ENCODE measurements around the gene TOR1AIP2. TPM values are rescaled to one million over a fixed set of nuclear protein-coding genes. Genes with fewer than 3 reads are reported as not detected.
A peak's percentile ranks its signal among the peaks of the same experiment; 100 is the strongest.

The TOR1AIP2 gene
- polyA plus RNA-seq (ENCODE audit: insufficient read length in 10 of 10): 10 to 100 TPM; 23.6 to 38.8 (median 30.7) TPM
- long read RNA-seq, donor 1, full-length matches to known transcripts: 7 of 40 reads
- long read RNA-seq, donor 1, partial matches to known transcripts: 33 of 40 reads
- long read RNA-seq, donor 1, other reads (novel, unspliced or antisense): 0 of 40 reads
- long read RNA-seq, donor 2, full-length matches to known transcripts: 2 of 2 reads
- long read RNA-seq, donor 2, partial matches to known transcripts: 0 of 2 reads
- long read RNA-seq, donor 2, other reads (novel, unspliced or antisense): 0 of 2 reads
- long read RNA-seq, donor 3: 0 reads
- long read RNA-seq, donor 4, full-length matches to known transcripts: 6 of 6 reads
- long read RNA-seq, donor 4, partial matches to known transcripts: 0 of 6 reads
- long read RNA-seq, donor 4, other reads (novel, unspliced or antisense): 0 of 6 reads
- long read RNA-seq, donor 5, full-length matches to known transcripts: 7 of 7 reads
- long read RNA-seq, donor 5, partial matches to known transcripts: 0 of 7 reads
- long read RNA-seq, donor 5, other reads (novel, unspliced or antisense): 0 of 7 reads
- long read RNA-seq, donor 6, full-length matches to known transcripts: 2 of 14 reads
- long read RNA-seq, donor 6, partial matches to known transcripts: 12 of 14 reads
- long read RNA-seq, donor 6, other reads (novel, unspliced or antisense): 0 of 14 reads
- long read RNA-seq, donor 7, full-length matches to known transcripts: 2 of 34 reads
- long read RNA-seq, donor 7, partial matches to known transcripts: 32 of 34 reads
- long read RNA-seq, donor 7, other reads (novel, unspliced or antisense): 0 of 34 reads
- long read RNA-seq, donor 8, full-length matches to known transcripts: 1 of 1 reads
- long read RNA-seq, donor 8, partial matches to known transcripts: 0 of 1 reads
- long read RNA-seq, donor 8, other reads (novel, unspliced or antisense): 0 of 1 reads
- long read RNA-seq, donor 9: 0 reads

- DNase-seq: peak; percentile 86 to 95 (median 92)
These were observed at the start of gene TOR1AIP2 for GRCh38 chr1:179877586-179878265. TSS of gene TOR1AIP2 (minus strand) at chr1:179877803. CDS start at chr1:179852665, 25,138 bp downstream.

DNA sequence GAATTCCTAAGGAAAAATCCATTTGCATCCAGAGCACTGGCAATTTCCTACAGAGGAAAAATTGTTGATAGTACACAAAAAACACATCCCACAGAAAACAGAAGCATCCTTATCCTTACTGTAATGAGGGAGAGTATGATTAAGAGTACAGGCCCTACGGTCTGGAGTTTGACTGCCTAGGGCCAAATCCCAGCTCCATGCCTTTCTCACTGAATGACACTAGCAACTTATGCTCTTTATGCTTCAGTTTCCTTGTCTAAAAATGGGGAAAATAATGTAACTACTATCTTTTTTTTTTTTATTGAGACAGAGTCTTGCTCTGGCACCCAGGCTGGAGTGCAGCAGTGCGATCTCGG lies 49.2 kb upstream of the TOR1AIP2 start:
- DNase-seq: no peak

GRCh38 chr1:179925922-179926849 lies 48.6 kb upstream of the TOR1AIP2 start:
- DNase-seq: peak in 1 of 3 donors; percentile 49

- no peak for DNase-seq
These were observed 47.7 kb upstream of the TOR1AIP2 start for GRCh38 chr1:179925302-179925701.

- no peak for DNase-seq
These were observed 46.7 kb upstream of the TOR1AIP2 start for GRCh38 chr1:179924268-179924667.

- DNase-seq: no peak
These were observed 45.4 kb upstream of the TOR1AIP2 start for GRCh38 chr1:179923029-179923428.

DNA sequence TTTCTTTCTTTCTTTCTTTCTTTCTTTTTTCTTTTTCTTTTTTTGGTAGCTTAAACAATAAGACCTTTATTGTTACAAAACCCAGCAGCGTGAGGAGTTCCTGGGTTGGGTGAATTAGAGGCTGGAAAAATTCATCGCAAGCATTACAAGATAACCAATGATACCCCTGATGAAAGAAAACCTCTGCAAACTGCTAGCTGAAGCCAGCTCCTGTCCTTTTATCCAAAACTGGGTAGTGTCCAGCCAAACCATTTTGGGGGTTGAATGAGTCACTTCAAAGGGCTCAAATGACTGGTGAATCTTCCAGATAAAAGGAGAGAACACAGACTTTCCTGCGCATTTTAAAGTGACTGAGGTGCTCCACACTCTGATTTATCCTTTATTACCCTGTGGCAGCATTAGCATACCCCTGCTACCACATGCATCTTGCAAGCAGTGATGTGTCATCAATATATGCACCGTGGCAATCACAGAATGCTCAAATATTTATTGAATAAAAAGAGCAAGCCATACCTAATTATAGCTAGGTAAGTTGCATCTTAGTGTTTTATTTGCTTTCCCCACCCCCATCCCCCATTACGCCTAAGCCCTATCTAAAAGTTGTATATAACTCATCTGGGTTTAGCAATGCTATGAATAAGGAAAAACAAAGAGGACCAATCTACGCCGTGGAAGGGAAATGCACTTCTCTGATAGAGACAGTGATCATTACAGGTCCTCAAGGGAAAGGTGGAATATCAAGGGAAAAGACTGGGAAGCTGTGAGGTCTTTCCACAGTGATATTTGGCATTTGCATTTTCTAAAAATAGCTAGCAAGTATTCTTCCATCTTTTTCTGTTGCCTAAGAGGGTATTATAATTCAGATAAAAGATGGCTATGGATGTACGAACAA lies 44.6 kb upstream of the TOR1AIP2 start:
- no peak for DNase-seq

DNA sequence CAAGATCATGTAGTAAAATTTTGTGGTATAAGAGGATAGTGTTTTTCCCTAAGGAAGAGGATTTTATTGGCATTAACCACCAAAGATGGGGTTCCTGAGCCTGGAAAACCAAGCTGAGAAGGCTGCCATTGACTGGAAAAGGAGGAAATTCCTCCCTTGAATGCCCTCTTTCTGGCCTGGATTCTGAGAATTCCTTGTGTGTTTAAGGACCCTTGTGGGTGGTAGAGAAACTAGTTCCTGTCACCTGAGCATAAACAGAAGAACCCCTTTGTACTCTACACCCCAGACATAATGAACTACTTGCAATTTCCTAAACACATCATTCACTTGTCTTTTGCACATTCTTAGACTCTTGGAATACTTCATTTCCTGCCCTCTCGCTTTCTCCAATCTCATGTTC lies 43.9 kb upstream of the TOR1AIP2 start:
- DNase-seq: no peak

- DNase-seq: no peak
These were observed 40.2 kb upstream of the TOR1AIP2 start for GRCh38 chr1:179917601-179918429.

DNA sequence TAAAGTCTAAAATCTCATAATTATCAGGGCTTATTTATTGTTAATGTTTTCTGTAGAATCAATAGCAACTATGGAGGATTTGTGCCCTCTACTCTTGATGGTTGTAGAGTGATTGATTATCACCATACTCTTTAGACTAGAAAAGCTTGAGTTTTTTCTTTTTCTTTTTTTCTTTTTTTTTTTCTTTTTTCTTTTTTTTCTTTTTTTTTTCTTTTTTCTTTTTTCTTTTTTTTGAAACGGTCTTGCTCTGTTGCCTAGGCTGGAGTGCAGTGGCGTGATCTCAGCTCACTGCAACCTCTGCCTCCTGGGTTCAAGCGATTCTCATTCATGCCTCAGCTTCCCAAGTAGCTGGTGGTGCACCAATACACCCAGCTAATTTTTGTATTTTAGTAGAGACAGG lies 34.2 kb upstream of the TOR1AIP2 start:
- no peak for DNase-seq

- DNase-seq: no peak
These were observed 33.3 kb upstream of the TOR1AIP2 start for GRCh38 chr1:179910934-179911333.

DNA sequence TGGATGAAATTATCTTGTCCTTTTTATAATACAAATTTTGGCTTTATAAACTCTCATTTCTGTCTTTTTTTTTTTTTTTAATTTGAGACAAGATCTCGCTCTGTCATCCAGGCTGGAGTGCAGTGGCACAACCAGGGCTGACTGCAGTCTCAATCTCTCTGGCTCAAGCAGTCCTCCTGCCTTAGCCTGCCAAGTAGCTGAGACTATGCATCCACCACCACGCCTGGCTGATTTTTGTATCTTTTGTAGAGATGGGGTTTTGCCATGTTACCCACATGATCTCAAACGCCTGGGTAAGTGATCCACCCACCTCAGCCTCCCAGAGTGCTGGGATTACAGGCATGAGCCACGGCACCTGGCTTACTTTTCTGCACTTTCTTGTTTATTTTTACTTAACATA lies 12.0 kb upstream of the TOR1AIP2 start:
- DNase-seq: no peak

GRCh38 chr1:179888071-179888470 lies 10.5 kb upstream of the TOR1AIP2 start:
- DNase-seq: no peak

DNA sequence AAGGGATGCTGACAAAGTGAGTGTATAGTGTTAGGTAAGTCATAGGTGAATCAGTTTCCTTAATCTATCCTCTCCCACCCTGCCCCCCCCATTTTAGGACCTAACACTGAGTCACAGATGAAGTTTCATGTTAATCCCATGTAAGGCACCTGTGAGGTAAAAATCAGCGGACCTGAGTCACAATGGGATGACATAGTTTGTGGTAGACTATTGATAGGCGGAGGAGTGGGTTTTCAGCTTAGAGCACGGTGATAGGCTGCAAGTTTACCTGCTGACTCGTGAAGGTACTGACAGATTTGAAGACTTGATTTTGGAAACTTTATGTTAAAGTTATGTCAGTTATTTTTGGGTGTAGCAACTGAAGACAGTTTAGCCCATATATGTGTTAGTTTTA lies 6.1 kb upstream of the TOR1AIP2 start:
- peak in 1 of 3 donors; percentile 9 for DNase-seq

DNA sequence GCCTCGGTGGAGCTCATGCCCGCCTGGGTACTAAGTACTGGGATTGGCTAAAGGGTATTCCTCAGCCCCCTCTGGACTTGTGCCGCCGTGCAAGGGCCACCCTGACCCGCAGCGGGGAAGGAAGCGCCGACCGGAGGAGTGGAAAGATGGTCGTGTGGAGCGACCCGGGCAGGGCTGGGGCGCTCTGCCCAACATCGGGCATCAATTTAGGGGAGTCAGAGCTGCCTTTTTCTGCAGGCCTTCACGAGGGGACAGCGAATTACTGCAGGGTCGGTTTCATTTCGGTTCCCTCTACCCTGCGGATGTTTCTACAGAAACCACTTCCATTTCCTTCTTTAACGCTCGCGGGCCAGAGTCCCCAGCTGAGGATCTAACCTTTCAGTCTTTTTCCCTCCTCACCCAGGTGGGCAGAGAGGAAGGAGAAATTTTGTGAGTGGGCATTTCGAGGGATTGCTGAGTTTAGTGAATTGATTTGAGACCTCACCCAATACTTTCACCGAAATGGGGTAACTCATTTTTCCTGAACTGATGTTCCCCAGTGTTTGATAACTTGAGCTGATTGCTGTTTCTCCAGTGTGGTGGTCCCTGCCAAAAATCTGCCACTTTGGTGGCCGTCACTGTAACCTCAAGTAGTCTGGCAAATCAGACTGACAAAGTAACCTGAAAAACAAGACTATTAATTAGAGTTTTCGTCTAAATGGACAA lies 5.6 kb upstream of the TOR1AIP2 start:
- no peak for DNase-seq

GRCh38 chr1:179882253-179883039 lies 4.8 kb upstream of the TOR1AIP2 start, which contains the start of gene TOR1AIP1:
TSS of gene TOR1AIP1 (plus strand) at chr1:179882285. CDS start at chr1:179882503, 218 bp downstream.
- peak; percentile 97 to 99 (median 98) for DNase-seq

DNA sequence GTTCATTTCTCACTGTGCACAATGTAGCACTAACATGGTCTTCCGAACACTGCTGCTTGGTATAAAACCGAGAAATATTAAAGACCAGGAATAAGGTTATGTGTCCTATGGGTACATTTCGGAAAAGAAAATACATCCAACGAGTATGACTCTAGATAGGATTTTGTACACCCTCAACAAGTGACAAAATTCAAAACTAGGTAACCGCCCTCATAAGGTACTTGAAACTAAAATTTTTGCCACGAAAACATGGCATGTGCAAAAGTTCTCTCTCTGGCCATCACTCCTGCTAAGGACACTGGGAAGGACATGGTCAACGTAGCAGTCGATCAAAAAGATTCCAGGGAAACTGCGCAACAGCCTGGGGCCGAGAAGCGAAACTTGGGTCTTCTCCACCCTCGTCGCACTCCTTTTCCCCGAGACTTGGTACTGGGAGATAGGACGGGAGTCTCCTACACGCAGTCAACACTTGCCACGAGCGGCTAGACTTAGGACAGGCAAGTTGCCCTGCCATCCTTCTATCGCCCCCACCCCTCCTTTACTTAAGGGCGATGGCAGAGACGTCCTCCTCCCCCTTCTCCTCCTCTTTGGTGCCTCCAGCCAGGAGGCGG lies 4.1 kb upstream of the TOR1AIP2 start:
- DNase-seq: peak; percentile 94 to 100 (median 96)
